Neural progenitor cell (in vitro differentiated cells): ENCODE results near the gene CHD8. TPM values are rescaled to one million over a fixed set of nuclear protein-coding genes. Genes with fewer than 3 reads are reported as not detected.

Experiments used
- DNase-seq: peaks from one replicate; pipeline ENCODE4 v3.0.0-alpha.2; 2016; ENCODE audit warnings: low spot score
- H2AFZ ChIP-seq: fragments of 200-600 bp; sonication (generic); replicated peaks from 2 replicates; pipeline ENCODE4 v1.6.1; 2016; ENCODE audit warnings: antibody characterized with exemption
- H3F3A ChIP-seq: fragments of 200-600 bp; sonication (generic); 2 replicates; pipeline ENCODE4 v1.6.1; 2016; ENCODE audit warnings: antibody characterized with exemption, low read depth
- H3K27ac ChIP-seq: fragments of 200-600 bp; sonication (generic); 2 replicates; pipeline ENCODE4 v1.5.1; 2016; ENCODE audit warnings: mild to moderate bottlenecking
- H3K27me3 ChIP-seq: fragments of 200-600 bp; sonication (generic); 2 replicates; pipeline ENCODE4 v1.6.1; 2016; ENCODE audit warnings: mild to moderate bottlenecking, moderate library complexity
- H3K36me3 ChIP-seq: fragments of 200-600 bp; sonication (generic); 2 replicates; pipeline ENCODE4 v1.5.1; 2016
- H3K4me1 ChIP-seq: fragments of 200-600 bp; sonication (generic); 2 replicates; pipeline ENCODE4 v1.6.1; 2016; ENCODE audit warnings: mixed run types
- H3K4me2 ChIP-seq: fragments of 200-600 bp; sonication (generic); 2 replicates; pipeline ENCODE4 v1.6.1; 2016
- H3K4me3 ChIP-seq: fragments of 200-600 bp; sonication (generic); 2 replicates; pipeline ENCODE4 v1.5.1; 2016
- H3K79me2 ChIP-seq: fragments of 200-600 bp; sonication (generic); 2 replicates; pipeline ENCODE4 v1.6.1; 2016; ENCODE audit warnings: low read depth
- H3K9ac ChIP-seq: fragments of 200-600 bp; sonication (generic); 2 replicates; pipeline ENCODE4 v1.6.1; 2016
- H3K9me3 ChIP-seq: fragments of 200-600 bp; sonication (generic); 2 replicates; pipeline ENCODE4 v1.5.1; 2016; ENCODE audit warnings: low read depth
- H4K20me1 ChIP-seq: fragments of 200-600 bp; sonication (generic); 2 replicates; pipeline ENCODE4 v1.6.1; 2016; ENCODE audit warnings: low read depth
- H3K27ac Mint-ChIP-seq: 3 replicates; pipeline ENCODE4 v1.8.0; 2021; ENCODE audit warnings: mixed read lengths
- H3K27me3 Mint-ChIP-seq: 2 replicates; pipeline ENCODE4 v1.8.0; 2022; ENCODE audit warnings: low read depth, mild to moderate bottlenecking, inconsistent platforms, moderate library complexity, mixed read lengths; ENCODE audit not compliant: insufficient read depth
- H3K36me3 Mint-ChIP-seq: 3 replicates; pipeline ENCODE4 v1.8.0; 2021; ENCODE audit warnings: mixed read lengths
- H3K4me1 Mint-ChIP-seq: 3 replicates; pipeline ENCODE4 v1.8.0; 2021; ENCODE audit warnings: mixed read lengths
- H3K4me3 Mint-ChIP-seq: 3 replicates; pipeline ENCODE4 v1.8.0; 2021; ENCODE audit warnings: mild to moderate bottlenecking, moderate library complexity, mixed read lengths
- H3K9me3 Mint-ChIP-seq: 3 replicates; pipeline ENCODE4 v1.8.0; 2020; ENCODE audit warnings: mixed read lengths
- EZH2 ChIP-seq: fragments of 200-600 bp; sonication (generic); IDR thresholded peaks from 2 replicates; pipeline ENCODE4 v1.6.1; 2017; ENCODE audit warnings: antibody characterized with exemption, mild to moderate bottlenecking, moderate library complexity
- EZH2phosphoT487 ChIP-seq: fragments of 200-600 bp; sonication (generic); IDR thresholded peaks from 2 replicates; pipeline ENCODE4 v1.6.1; 2017; ENCODE audit warnings: antibody characterized with exemption
- total RNA-seq: library from RNA; depleted of rRNA; stranded (reverse); fragments of >200 nt; gene quantifications from 2 replicates; pipeline ENCODE4 v1.2.3, GENCODE V29; 2015; ENCODE audit warnings: low replicate concordance
- TF ChIP-seq, protein P1 (sequence below): fragments of 200-600 bp; sonication (generic); IDR thresholded peaks from 2 replicates; pipeline ENCODE4 v1.5.1; 2017; ENCODE audit warnings: antibody characterized with exemption, mild to moderate bottlenecking

The CHD8 gene
- total RNA-seq, 1 donor from 2014 or later = 72.5 TPM

DNA sequence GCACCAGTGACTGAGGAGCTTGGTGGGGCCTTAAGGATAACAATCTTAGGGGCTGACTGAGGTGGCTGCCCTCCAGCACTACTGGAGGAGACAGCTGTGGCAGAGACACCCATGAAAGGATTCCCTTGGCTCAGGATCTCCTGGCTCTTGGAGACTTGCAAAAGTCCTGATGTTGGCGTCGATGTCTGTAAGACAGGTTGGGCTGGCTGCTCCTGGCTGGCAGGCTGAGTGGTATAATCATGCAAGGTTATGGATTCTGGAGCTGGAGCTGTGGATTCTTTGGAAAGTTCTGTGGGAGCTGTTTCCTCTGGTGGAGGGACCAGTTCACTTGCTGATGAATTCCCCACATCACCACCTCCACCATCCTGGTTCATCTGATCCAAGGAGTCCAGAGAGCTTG, 24.8 kb downstream of the CHD8 start:
- H3K4me2 ChIP-seq = no peak overlapping the region
- H3K36me3 ChIP-seq = peaks cover 12% of the 10 kb centered on the region
- no peak for DNase-seq
- TF ChIP-seq, protein P1, sequence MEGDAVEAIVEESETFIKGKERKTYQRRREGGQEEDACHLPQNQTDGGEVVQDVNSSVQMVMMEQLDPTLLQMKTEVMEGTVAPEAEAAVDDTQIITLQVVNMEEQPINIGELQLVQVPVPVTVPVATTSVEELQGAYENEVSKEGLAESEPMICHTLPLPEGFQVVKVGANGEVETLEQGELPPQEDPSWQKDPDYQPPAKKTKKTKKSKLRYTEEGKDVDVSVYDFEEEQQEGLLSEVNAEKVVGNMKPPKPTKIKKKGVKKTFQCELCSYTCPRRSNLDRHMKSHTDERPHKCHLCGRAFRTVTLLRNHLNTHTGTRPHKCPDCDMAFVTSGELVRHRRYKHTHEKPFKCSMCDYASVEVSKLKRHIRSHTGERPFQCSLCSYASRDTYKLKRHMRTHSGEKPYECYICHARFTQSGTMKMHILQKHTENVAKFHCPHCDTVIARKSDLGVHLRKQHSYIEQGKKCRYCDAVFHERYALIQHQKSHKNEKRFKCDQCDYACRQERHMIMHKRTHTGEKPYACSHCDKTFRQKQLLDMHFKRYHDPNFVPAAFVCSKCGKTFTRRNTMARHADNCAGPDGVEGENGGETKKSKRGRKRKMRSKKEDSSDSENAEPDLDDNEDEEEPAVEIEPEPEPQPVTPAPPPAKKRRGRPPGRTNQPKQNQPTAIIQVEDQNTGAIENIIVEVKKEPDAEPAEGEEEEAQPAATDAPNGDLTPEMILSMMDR = no peak
- no peak for TF ChIP-seq EZH2phosphoT487
- TF ChIP-seq EZH2 = no peak
- H3K4me3 ChIP-seq = no peak overlapping the region
- peaks cover 40% of the 10 kb centered on the region for H4K20me1 ChIP-seq
- H3K4me1 Mint-ChIP-seq = peaks cover 8% of the 10 kb centered on the region
- no peak overlapping the region for H3K27ac Mint-ChIP-seq
- H3K79me2 ChIP-seq = peaks cover 86% of the 10 kb centered on the region
- no peaks in the 10 kb centered on the region for H3K9me3 ChIP-seq
- no peak overlapping the region for H3K27ac ChIP-seq
- H3F3A ChIP-seq = no peaks in the 10 kb centered on the region
- no peak overlapping the region for H3K9ac ChIP-seq
- H2AFZ ChIP-seq = no peak overlapping the region
- peaks cover 9% of the 10 kb centered on the region for H3K4me1 ChIP-seq
- no peaks in the 10 kb centered on the region for H3K27me3 Mint-ChIP-seq
- no peak overlapping the region for H3K4me3 Mint-ChIP-seq
- H3K27me3 ChIP-seq = no peaks in the 10 kb centered on the region
- no peaks in the 10 kb centered on the region for H3K9me3 Mint-ChIP-seq
- peaks cover 43% of the 10 kb centered on the region for H3K36me3 Mint-ChIP-seq

- peaks cover 29% of the 10 kb centered on the region for H4K20me1 ChIP-seq
- no peaks in the 10 kb centered on the region for H3K4me1 ChIP-seq
- H3K9me3 ChIP-seq = no peaks in the 10 kb centered on the region
- H3K4me3 ChIP-seq = no peak overlapping the region
- no peak overlapping the region for H3K27ac ChIP-seq
- H3K9me3 Mint-ChIP-seq = no peaks in the 10 kb centered on the region
- no peak overlapping the region for H2AFZ ChIP-seq
- H3K79me2 ChIP-seq = peaks cover 74% of the 10 kb centered on the region
- no peak overlapping the region for H3K4me3 Mint-ChIP-seq
- H3K27ac Mint-ChIP-seq = no peak overlapping the region
- DNase-seq = no peak
- H3K27me3 ChIP-seq = no peaks in the 10 kb centered on the region
- no peak overlapping the region for H3K9ac ChIP-seq
- H3K4me1 Mint-ChIP-seq = no peaks in the 10 kb centered on the region
- H3K36me3 Mint-ChIP-seq = peaks cover 51% of the 10 kb centered on the region
- H3F3A ChIP-seq = no peaks in the 10 kb centered on the region
- no peaks in the 10 kb centered on the region for H3K27me3 Mint-ChIP-seq
- peaks cover 32% of the 10 kb centered on the region for H3K36me3 ChIP-seq
- no peak overlapping the region for H3K4me2 ChIP-seq
- TF ChIP-seq EZH2 = no peak
- TF ChIP-seq, protein P1 = no peak
- TF ChIP-seq EZH2phosphoT487 = no peak
These were observed 27.0 kb downstream of the CHD8 start for GRCh38 chr14:21428930-21429329.

DNA sequence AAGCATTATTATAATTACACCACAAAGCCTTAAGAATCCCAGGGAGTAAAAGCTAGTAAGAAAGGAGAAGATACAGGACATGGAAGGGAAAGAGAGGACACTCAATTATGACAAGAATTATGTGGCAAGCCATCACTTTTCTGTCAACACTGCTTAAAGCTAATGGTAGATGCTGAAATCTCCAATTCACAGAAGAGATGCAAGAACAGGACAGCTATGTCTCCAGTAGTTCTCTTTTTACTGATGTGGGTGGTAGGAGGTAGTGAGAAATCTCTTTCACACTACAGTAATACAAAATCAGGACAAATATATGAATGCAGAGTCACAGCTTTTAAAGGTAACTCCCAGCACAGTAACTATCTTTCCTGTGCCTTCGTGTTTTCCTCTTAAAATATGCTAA, 29.2 kb downstream of the CHD8 start:
- no peaks in the 10 kb centered on the region for H3K9me3 Mint-ChIP-seq
- no peak overlapping the region for H3K4me3 ChIP-seq
- TF ChIP-seq EZH2phosphoT487 = no peak
- TF ChIP-seq, protein P1 = no peak
- no peak for TF ChIP-seq EZH2
- H3K36me3 Mint-ChIP-seq = peaks cover 49% of the 10 kb centered on the region
- H3K27me3 Mint-ChIP-seq = no peaks in the 10 kb centered on the region
- H3K4me1 Mint-ChIP-seq = no peaks in the 10 kb centered on the region
- peaks cover 11% of the 10 kb centered on the region for H4K20me1 ChIP-seq
- no peaks in the 10 kb centered on the region for H3K9me3 ChIP-seq
- DNase-seq = no peak
- no peak overlapping the region for H3K27ac Mint-ChIP-seq
- H3K4me2 ChIP-seq = no peak overlapping the region
- H3K9ac ChIP-seq = no peak overlapping the region
- H3K27me3 ChIP-seq = no peaks in the 10 kb centered on the region
- H3K4me3 Mint-ChIP-seq = no peak overlapping the region
- H3K4me1 ChIP-seq = no peaks in the 10 kb centered on the region
- H3K36me3 ChIP-seq = peaks cover 35% of the 10 kb centered on the region
- H3K79me2 ChIP-seq = peaks cover 57% of the 10 kb centered on the region
- H3K27ac ChIP-seq = no peak overlapping the region
- no peaks in the 10 kb centered on the region for H3F3A ChIP-seq
- H2AFZ ChIP-seq = no peak overlapping the region
